HepG2 (cell line): ENCODE measurements around the gene CELSR3. TPM values are rescaled to one million over a fixed set of nuclear protein-coding genes. Genes with fewer than 3 reads are reported as not detected.

Source experiments
- ATF7-NPFF ChIP-seq: sonication (generic); formaldehyde crosslinking; IDR thresholded peaks from 2 replicates; pipeline ENCODE4 v1.8.1; 2023; ENCODE audit warnings: mild to moderate bottlenecking, low read depth, missing genetic modification reagents, moderate library complexity
- ESRRA ChIP-seq: sonication (generic); formaldehyde crosslinking; IDR thresholded peaks from 2 replicates; pipeline ENCODE4 v1.5.1; 2020; ENCODE audit warnings: mild to moderate bottlenecking, low read depth, missing genetic modification reagents
- HNRNPUL1 ChIP-seq: fragments of 200-400 bp; formaldehyde crosslinking; IDR thresholded peaks from 2 replicates; pipeline ENCODE4 v1.6.1; 2017; ENCODE audit warnings: low read depth, mild to moderate bottlenecking, low read length, moderate library complexity
- KDM6A ChIP-seq: IDR thresholded peaks from 2 replicates; pipeline ENCODE4 v1.6.1; 2016; ENCODE audit warnings: low read depth
- NAIF1 ChIP-seq: sonication (generic); formaldehyde crosslinking; IDR thresholded peaks from 2 replicates; pipeline ENCODE4 v1.5.0; 2020; ENCODE audit warnings: mild to moderate bottlenecking, missing genetic modification reagents, borderline replicate concordance
- NKX3-1 ChIP-seq: sonication (generic); formaldehyde crosslinking; IDR thresholded peaks from 2 replicates; pipeline ENCODE4 v1.5.0; 2020; ENCODE audit warnings: missing genetic modification reagents
- PAF1 ChIP-seq: IDR thresholded peaks from 2 replicates; pipeline ENCODE4 v1.6.1; 2016; ENCODE audit warnings: missing genetic modification reagents, missing compliant biosample characterization
- RAD21 ChIP-seq: fragments of 450-650 bp; formaldehyde crosslinking; IDR thresholded peaks from 2 replicates; pipeline ENCODE4 v1.5.0; 2020; ENCODE audit warnings: mild to moderate bottlenecking
- TSC22D2 ChIP-seq: sonication (generic); formaldehyde crosslinking; IDR thresholded peaks from 2 replicates; pipeline ENCODE4 v1.5.1; 2020; ENCODE audit warnings: missing genetic modification reagents, mild to moderate bottlenecking, borderline replicate concordance
- USF2 ChIP-seq, 2 experiments: sonication (generic) in 1 of 2; formaldehyde crosslinking in 1 of 2; IDR thresholded peaks; 2 replicates each; pipeline versions ENCODE4 v1.5.1 to v1.6.1; 2011 to 2020; ENCODE audit warnings: borderline replicate concordance in 1 of 2, low read depth in 1 of 2, low read length in 1 of 2, mild to moderate bottlenecking in 1 of 2, missing genetic modification reagents in 1 of 2, moderate library complexity in 1 of 2
- ZFP36 ChIP-seq: fragments of 150-350 bp; IDR thresholded peaks from 2 replicates; pipeline ENCODE4 v1.6.1; 2018; ENCODE audit warnings: borderline replicate concordance, low read length, low read depth; ENCODE audit not compliant: partially characterized antibody
- ZNF225 ChIP-seq: sonication (generic); formaldehyde crosslinking; IDR thresholded peaks from 2 replicates; pipeline ENCODE4 v1.4.0; 2020; ENCODE audit warnings: mild to moderate bottlenecking, missing genetic modification reagents
- ZNF350 ChIP-seq: sonication (generic); formaldehyde crosslinking; IDR thresholded peaks from 2 replicates; pipeline ENCODE4 v1.4.0; 2020; ENCODE audit warnings: mild to moderate bottlenecking, low read depth, missing genetic modification reagents, borderline replicate concordance
- ZNF354B ChIP-seq: sonication (generic); formaldehyde crosslinking; IDR thresholded peaks from 2 replicates; pipeline ENCODE4 v1.8.0; 2022; ENCODE audit warnings: mild to moderate bottlenecking, missing genetic modification reagents
- ZNF564 ChIP-seq: sonication (generic); formaldehyde crosslinking; IDR thresholded peaks from 2 replicates; pipeline ENCODE4 v1.8.1; 2023; ENCODE audit warnings: mild to moderate bottlenecking, missing genetic modification reagents
- ZNF580 ChIP-seq: IDR thresholded peaks from 2 replicates; pipeline ENCODE4 v1.6.1; 2016; ENCODE audit warnings: low read depth, borderline replicate concordance
- ZNF687 ChIP-seq: sonication (generic); formaldehyde crosslinking; IDR thresholded peaks from 2 replicates; pipeline ENCODE4 v1.5.1; 2020; ENCODE audit warnings: mild to moderate bottlenecking, missing genetic modification reagents, moderate library complexity
- ZNF841 ChIP-seq: sonication (generic); formaldehyde crosslinking; IDR thresholded peaks from 2 replicates; pipeline ENCODE4 v1.8.1; 2023; ENCODE audit warnings: missing genetic modification reagents, borderline replicate concordance
- ZSCAN12 ChIP-seq: sonication (generic); formaldehyde crosslinking; IDR thresholded peaks from 2 replicates; pipeline ENCODE4 v1.9.0; 2021; ENCODE audit warnings: mild to moderate bottlenecking, missing genetic modification reagents
- polyA plus RNA-seq, 8 experiments: library from polyadenylated mRNA; depleted of rRNA in 3 of 8; stranded (reverse) in 7 of 8; unstranded in 1 of 8; fragments of >200 nt; fragmentation: Illumina TruSeq in 4 of 8; extraction: Trizol in 4 of 8; gene quantifications; 2 replicates each; pipeline versions ENCODE4 v1.2.1 to v1.2.3, GENCODE V29; 2011 to 2016; ENCODE audit warnings: low read depth in 4 of 8, missing spikeins in 1 of 8, mixed read lengths in 1 of 8; ENCODE audit not compliant: insufficient read depth in 1 of 8
- total RNA-seq, 5 experiments: library from RNA; depleted of rRNA; stranded (reverse); fragments of >200 nt; fragmentation: Illumina TruSeq; extraction: Trizol; gene quantifications; 2 replicates each; pipeline ENCODE4 v1.2.3, GENCODE V29; 2016; ENCODE audit warnings: low read depth in 1 of 5
- TF ChIP-seq, protein P1 (sequence below): sonication (generic); formaldehyde crosslinking; IDR thresholded peaks from 2 replicates; pipeline ENCODE4 v1.9.0; 2022; ENCODE audit warnings: low read depth, missing genetic modification reagents

The CELSR3 gene
- total and polyA plus RNA-seq, 2 of the 13 experiments (the other 11 are each of a cell fraction or from before 2014, with no cell fraction given): 5.4 to 6.7 TPM

DNA sequence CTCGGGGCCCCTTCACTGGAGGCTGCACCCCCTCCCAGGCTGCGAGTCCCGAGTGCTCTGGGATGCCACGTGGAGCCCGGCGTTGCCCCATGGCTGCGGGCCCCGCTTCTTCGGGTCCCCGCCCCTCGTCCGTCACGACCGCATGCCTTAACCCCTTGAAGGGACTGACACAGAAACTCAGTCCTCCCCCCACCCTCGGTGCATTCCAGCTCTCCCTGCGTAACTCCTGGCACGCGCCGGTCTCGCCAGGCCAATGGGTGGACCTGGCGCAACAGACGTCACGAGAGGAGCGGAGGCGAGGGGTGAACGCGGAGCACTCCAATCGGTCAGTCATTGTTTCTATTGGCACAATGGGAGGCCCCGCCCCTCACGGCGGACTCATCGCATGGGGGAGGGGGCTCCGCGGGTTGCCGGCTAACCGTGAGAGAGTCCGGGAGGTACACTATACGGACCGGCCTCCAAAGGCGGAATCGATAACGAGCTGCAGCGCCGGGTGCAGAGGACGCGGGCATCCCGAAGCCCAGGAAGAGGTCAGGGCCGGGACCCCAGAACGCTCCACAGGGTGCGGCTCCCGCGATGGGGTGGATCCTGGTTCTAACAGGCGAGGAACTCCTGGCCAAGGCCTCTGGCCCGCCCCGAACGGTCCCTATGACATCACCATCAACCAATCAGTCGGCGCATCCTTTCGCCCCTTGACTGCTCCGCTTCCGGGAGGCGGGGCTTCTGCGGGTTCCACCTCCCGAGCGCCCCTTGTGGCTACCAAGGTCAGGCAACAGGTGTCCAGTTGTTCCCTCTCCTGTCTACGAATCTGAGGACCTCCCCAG, 1.0 kb upstream of the CELSR3 start (continued):
- TF ChIP-seq USF2 (IDR thresholded peaks at IDR 0.05; ENCODE audit: low read depth, low read length): no peak
- peak; percentile 63 for TF ChIP-seq USF2 (CRISPR knock-in tag; IDR thresholded peaks at IDR 0.05; ENCODE audit: borderline replicate concordance)
- TF ChIP-seq ATF7-NPFF (CRISPR knock-in tag): peak; percentile 94
- TF ChIP-seq ZSCAN12 (CRISPR knock-in tag): no peak
- peak; percentile 79; the same call in 1 of the 2 replicates for TF ChIP-seq ZNF564
- TF ChIP-seq ZFP36: no peak
- peak; percentile 90 for TF ChIP-seq ZNF350 (CRISPR knock-in tag)
- TF ChIP-seq ZNF225 (CRISPR knock-in tag): peak; percentile 87
- no peak for TF ChIP-seq TSC22D2 (CRISPR knock-in tag)
- no peak; the same call in 1 of the 2 replicates for TF ChIP-seq ESRRA (CRISPR knock-in tag)
- TF ChIP-seq ZNF580: no peak; the same call in 1 of the 2 replicates
- peak; percentile 87; the same call in 1 of the 2 replicates for TF ChIP-seq NAIF1
- TF ChIP-seq ZNF841 (CRISPR knock-in tag): no peak
- TF ChIP-seq, protein P1, sequence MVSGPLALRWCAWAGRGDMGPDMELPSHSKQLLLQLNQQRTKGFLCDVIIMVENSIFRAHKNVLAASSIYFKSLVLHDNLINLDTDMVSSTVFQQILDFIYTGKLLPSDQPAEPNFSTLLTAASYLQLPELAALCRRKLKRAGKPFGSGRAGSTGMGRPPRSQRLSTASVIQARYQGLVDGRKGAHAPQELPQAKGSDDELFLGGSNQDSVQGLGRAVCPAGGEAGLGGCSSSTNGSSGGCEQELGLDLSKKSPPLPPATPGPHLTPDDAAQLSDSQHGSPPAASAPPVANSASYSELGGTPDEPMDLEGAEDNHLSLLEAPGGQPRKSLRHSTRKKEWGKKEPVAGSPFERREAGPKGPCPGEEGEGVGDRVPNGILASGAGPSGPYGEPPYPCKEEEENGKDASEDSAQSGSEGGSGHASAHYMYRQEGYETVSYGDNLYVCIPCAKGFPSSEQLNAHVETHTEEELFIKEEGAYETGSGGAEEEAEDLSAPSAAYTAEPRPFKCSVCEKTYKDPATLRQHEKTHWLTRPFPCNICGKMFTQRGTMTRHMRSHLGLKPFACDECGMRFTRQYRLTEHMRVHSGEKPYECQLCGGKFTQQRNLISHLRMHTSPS: peak; percentile 43; the same call in 1 of the 2 replicates
- peak; percentile 32; the same call in 1 of the 2 replicates for TF ChIP-seq RAD21 (CRISPR knock-in tag)
- 0 out of 2 replicates have a peak, but pooled peaks have one; percentile 41 for TF ChIP-seq ZNF354B
- TF ChIP-seq ZNF687 (CRISPR knock-in tag): peak; percentile 97
- no peak for TF ChIP-seq HNRNPUL1
- 0 out of 2 replicates have a peak, but pooled peaks have one; percentile 41 for TF ChIP-seq NKX3-1 (CRISPR knock-in tag)
- no peak for TF ChIP-seq PAF1
- no peak for TF ChIP-seq KDM6A (CRISPR knock-in tag)
